ENCODE measurements around the gene CDH4.

DNA sequence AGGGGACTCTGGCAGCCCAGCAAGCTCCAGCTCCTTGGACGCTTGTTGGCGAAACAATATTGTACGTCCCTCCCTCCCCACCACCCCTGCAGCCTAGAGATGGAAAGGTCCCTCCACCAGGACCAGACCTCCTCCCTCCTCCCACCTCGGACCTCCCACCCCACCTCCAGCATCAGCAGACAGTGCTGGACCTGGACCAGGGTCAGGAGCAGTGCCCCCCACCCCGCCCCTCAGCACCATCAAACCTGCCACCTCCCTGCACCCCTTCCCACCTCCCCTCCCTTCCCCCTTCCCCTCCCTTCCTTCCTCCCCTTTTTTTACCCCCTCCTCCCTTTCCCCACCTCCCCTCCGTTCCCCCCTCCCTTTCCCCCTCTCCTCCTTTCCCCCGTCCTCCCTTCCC, 715.2 kb downstream of the CDH4 start:
- TF ChIP-seq EZH2phosphoT487 (conservative IDR thresholded peaks at IDR 0.05; ENCODE audit: low read length) (no peak), CTCF (IDR thresholded peaks at IDR 0.05; ENCODE audit: insufficient read depth, low read length, poor library complexity, severe bottlenecking) (no peak)
